ENCODE results near the gene RSF1. TPM values are rescaled to one million over a fixed set of nuclear protein-coding genes. Genes with fewer than 3 reads are reported as not detected.
"Not testable (repeated sequence)": the region's sequence is repeated elsewhere in the genome, so short reads cannot be mapped to it uniquely, and the experiment has no call there.

Gene RSF1
- total and polyA plus RNA-seq, 8 donors, result 49.3 to 94.8 (median 73.7) TPM

DNA sequence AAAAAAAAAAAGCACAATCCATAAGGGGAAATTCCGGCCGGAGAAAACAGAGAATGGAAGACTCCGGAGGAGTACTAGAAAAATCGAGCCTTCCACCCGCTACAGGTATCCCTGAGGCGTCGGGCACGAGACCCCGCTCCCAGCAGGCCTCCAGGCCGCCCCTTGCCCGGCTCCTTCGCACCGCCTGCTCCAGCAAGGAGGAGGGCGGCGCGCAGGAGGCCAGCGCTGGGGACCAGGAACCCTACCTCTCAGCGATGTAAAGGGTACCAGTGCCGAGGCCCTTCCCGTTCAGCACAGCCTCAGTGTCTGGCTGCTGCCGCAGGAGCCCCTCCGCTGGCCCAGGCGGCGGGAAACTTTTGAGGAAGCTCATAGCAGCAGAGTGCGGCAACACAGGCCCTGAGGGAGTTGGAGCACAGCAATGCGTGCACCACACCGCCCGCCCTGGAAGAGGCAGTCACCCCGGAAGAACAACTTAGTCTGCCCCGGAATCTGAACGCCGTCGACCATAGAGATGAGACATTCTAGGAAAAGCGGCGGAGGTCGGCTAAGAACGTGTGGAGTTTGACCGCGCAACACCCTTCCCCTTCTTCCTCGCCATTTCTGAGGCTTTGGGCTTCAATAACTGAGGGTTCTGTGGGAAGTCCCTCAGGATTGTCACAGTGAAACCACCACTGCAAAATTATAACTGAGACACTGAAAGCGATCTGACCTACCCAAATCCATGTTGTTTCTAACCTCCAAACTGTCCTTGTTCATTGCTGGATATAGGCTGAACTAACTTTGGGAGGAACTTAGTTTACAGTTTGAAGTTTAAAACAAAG, 183.0 kb downstream of the RSF1 start, which contains the start of gene CLNS1A:
TSS of gene CLNS1A (minus strand) at position 450 of the 821 bp plus-strand sequence. CDS start at position 370, 80 bp downstream.
- TF ChIP-seq, protein P1, sequence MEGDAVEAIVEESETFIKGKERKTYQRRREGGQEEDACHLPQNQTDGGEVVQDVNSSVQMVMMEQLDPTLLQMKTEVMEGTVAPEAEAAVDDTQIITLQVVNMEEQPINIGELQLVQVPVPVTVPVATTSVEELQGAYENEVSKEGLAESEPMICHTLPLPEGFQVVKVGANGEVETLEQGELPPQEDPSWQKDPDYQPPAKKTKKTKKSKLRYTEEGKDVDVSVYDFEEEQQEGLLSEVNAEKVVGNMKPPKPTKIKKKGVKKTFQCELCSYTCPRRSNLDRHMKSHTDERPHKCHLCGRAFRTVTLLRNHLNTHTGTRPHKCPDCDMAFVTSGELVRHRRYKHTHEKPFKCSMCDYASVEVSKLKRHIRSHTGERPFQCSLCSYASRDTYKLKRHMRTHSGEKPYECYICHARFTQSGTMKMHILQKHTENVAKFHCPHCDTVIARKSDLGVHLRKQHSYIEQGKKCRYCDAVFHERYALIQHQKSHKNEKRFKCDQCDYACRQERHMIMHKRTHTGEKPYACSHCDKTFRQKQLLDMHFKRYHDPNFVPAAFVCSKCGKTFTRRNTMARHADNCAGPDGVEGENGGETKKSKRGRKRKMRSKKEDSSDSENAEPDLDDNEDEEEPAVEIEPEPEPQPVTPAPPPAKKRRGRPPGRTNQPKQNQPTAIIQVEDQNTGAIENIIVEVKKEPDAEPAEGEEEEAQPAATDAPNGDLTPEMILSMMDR (IDR thresholded peaks at IDR 0.05), result no peak
- peak within 1 kb of the TSS; percentile 66 to 85 for H3K27ac ChIP-seq
- H3K9me3 ChIP-seq, result peaks cover 0 to 5% of the 10 kb centered on the region in 2 donors
- intact Hi-C loops (cut with DNase I), result no loop called here
- peaks cover 0 to 3% of the 10 kb centered on the region in 2 donors for H3K36me3 ChIP-seq
- peak within 1 kb of the TSS; percentile 80 to 84 for H3K4me3 ChIP-seq
- ATAC-seq, result peak; percentile 99
- peaks cover 6 to 37% of the 10 kb centered on the region in 2 donors for H3K4me1 ChIP-seq
- H3K27me3 ChIP-seq, result no peaks in the 10 kb centered on the region
- DNase-seq, result peak; percentile 84 to 92 (median 87)

DNA sequence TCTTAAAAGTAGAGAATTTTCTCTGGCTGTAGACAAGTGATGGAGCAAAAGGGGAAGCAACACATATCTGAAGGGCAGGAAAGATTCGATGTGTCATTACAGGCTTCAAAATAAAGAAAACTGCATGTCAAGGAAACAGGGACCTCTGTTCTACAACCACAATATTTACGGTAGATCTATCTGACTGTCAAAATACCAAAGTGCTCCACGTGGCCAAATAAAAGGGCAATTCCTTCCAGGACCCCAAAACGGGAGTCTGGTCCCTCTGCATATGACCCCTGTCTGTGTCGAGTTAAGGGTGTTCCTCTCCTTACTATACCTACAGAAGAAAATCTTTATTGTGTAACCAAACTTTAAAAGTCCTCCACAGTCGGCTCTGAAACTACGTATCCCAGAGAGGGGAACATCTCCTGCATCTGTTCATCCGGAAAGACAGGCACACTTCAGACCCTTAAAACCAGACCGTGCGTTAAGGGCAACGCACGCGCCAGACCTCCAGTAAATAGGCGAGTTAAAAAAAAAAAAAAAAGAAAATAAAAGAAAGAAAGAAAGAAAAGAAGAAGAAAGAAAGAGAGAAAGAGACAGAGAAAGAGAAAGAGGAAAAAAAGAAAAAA, 183.7 kb downstream of the RSF1 start:
- TF ChIP-seq, protein P1 (IDR thresholded peaks at IDR 0.05), result no peak
- intact Hi-C loops (cut with DNase I), result no loop called here
- Histone ChIP-seq H3K4me3 (peak overlapping the region; percentile 80 to 84), H3K27ac (peak overlapping the region in 1 of 2 donors; percentile 85), H3K4me1 (peaks cover 6 to 37% of the 10 kb centered on the region in 2 donors), H3K9me3 (peaks cover 0 to 5% of the 10 kb centered on the region in 2 donors), H3K27me3 (no peaks in the 10 kb centered on the region), H3K36me3 (peaks cover 0 to 3% of the 10 kb centered on the region in 2 donors)
- DNase-seq (no peak), ATAC-seq (no peak)

DNA sequence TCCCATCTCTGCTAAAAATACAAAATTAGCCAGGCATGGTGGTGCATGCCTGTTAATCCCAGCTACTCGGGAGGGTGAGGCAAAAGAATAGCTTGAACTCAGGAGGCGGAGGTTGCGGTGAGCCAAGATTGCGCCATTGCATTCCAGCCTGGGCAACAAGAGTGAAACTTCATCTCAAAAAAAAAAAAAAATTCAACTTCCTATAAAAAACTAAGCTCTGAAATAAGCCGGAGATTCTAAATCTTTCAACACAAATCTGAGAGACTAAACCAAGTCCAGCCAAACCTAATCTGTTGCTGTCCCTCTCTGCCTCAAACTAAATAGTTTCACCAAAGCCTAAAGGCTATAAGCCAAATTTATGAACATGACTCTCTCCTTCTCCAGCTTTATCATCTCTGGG, 186.6 kb downstream of the RSF1 start:
- peaks cover 6 to 47% of the 10 kb centered on the region in 2 donors for H3K4me1 ChIP-seq
- H3K36me3 ChIP-seq; H3K4me3 ChIP-seq; ATAC-seq; H3K9me3 ChIP-seq; H3K27me3 ChIP-seq; intact Hi-C loops (cut with DNase I): not testable (repeated sequence)
- DNase-seq, result peak in 1 of 4 donors; percentile 37
- peak overlapping the region in 1 of 2 donors; percentile 54 for H3K27ac ChIP-seq

DNA sequence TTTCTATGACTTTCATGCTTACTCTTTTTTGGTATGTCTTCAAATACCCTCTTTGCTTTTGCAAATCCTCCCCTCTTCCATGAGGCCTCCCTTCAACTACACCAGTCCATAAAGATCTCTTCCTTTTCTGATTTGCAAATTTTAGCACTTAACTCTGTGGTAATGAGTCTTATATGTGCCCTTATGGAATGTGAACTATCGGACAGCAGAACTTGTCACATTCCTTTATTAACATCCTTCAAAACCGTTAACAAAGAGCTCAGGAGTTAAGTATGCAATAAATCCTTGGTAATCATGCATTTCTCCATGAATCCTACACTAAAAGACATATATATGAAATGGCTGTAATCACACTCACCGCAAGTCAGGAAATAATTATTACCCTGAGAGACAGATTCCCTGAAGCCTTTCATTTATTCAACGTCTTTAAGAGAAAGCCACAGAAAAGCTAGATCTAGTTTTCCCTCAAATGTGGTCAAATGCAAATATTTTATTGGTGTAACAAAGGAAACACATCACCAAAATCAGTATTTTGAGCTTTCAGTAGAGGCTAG, 190.3 kb downstream of the RSF1 start:
- TF ChIP-seq, protein P1 (IDR thresholded peaks at IDR 0.05), result no peak
- intact Hi-C loops (cut with DNase I), result no loop called here
- H3K4me1 ChIP-seq, result peaks cover 0 to 29% of the 10 kb centered on the region in 2 donors
- peaks cover 0 to 18% of the 10 kb centered on the region in 2 donors for H3K36me3 ChIP-seq
- no peak overlapping the region for H3K4me3 ChIP-seq
- DNase-seq (no peak), ATAC-seq (no peak)
- H3K9me3 ChIP-seq, result no peaks in the 10 kb centered on the region
- no peaks in the 10 kb centered on the region for H3K27me3 ChIP-seq
- H3K27ac ChIP-seq, result no peak overlapping the region

DNA sequence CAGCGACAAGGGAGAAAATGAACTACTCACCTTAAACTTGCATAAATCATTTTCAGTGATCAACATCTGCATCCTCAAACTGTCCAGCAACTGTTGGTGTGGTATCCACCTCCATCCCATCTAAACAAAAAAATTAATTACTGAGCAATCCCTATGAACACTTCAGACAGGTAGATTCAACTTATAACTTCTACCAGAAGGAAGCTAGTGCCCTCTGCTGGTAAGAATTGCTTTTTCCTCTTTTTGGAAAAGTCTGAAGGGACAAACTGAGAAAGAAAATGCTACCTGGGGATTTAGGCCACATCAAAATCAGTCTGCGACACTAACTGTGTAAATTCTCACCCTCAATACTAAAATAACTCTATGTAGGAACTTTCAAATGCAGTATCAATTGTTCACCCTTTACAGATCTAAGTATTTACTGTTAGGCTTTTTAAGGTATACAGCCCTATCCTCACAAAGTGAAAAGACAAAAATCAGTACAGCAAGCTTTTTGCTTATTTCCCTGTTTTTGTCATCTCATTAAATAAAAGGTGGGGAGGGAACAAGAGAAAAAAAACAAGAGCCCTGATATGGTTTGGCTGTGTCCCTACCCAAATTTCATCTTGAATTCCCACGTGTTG, 200.8 kb downstream of the RSF1 start:
- Histone ChIP-seq H3K4me3 (no peak overlapping the region), H3K4me1 (no peaks in the 10 kb centered on the region), H3K27ac (no peak overlapping the region), H3K9me3 (no peaks in the 10 kb centered on the region), H3K27me3 (no peaks in the 10 kb centered on the region), H3K36me3 (peaks cover 0 to 95% of the 10 kb centered on the region in 2 donors)
- intact Hi-C loops (cut with DNase I), result no loop called here
- DNase-seq (peak in 2 of 4 donors; percentile 18 to 32), ATAC-seq (peak; percentile 60)
- TF ChIP-seq, protein P1 (IDR thresholded peaks at IDR 0.05), result peak; percentile 51 to 60
